ENCODE results near the gene NRG3. TPM values are rescaled to one million over a fixed set of nuclear protein-coding genes. Genes with fewer than 3 reads are reported as not detected.
"Not testable (repeated sequence)": the region's sequence is repeated elsewhere in the genome, so short reads cannot be mapped to it uniquely, and the experiment has no call there.

The NRG3 gene
- total RNA-seq, 2 donors from 2014 or later, result not detected

DNA sequence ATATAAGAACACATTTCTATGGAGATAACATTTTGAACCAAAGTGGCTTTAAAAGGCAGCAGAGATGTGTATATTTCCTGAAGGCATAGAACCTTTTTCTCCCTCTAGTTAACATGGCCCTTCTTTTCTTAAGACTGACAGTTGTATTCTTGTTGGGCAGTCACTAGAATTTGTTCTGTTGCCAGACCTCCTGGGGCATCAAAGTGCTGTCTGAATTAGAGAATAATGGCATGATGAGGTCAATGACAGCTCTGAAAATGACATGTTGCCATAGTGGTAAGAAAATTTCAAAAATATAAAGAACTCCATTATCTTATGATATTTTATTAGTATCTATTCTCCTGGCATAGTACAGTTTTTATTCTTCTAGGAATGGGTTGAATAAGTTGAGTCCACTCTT is 446.7 kb downstream of the NRG3 start:
- Mint-ChIP-seq H3K27ac (no peak overlapping the region), H3K27me3 (no peaks in the 10 kb centered on the region), H3K4me3 (no peak overlapping the region), H3K4me1 (no peaks in the 10 kb centered on the region), H3K36me3 (ENCODE audit: low read depth) (no peaks in the 10 kb centered on the region)
- no peak for ATAC-seq
- H3K9me3 ChIP-seq (ENCODE audit: control insufficient read depth, low read length, poor library complexity, severe bottlenecking), result no peaks in the 10 kb centered on the region
- DNase-seq, result no peak

DNA sequence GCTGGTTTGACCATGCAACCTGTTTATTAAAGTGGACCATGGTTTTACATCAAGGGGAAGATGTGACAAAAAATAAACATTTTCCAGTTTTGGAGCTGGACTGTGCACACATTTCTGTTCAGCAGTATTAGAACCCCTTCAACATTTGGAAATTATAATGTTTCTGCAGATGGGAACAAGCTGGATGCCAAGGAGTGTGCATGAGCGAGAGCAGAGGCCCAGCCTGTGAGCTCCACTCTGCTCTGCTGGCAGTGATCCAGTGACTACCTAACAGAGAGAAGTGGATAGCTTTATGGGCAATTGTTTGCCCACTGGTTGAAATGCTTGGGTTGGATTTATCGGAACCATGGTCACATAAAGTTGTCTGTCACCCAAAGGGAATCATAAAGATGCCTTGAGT is 456.7 kb downstream of the NRG3 start:
- no peaks in the 10 kb centered on the region for H3K36me3 Mint-ChIP-seq (ENCODE audit: low read depth)

DNA sequence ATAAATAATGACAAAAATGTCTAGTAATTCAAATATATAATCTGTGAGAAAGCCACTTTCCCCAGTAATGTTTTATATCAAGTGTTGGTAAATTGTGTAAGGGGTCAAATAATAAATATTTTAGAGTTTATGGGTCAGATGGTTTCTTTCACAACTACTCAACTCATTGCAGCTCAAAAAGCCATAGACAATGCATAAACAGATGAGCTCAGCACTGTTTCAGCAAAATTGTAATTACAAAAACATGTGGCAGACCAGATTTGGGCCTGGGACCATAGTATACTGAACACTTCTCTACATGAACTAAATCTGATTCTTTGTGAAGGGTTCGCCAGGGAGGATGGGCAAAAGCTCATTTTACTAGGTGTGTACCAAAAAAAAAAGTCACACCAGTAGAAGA is 460.8 kb downstream of the NRG3 start:
- DNase-seq, result no peak
- H3K27me3 Mint-ChIP-seq, result no peaks in the 10 kb centered on the region
- H3K27ac Mint-ChIP-seq, result no peak overlapping the region
- ATAC-seq, result no peak
- H3K4me3 Mint-ChIP-seq, result no peak overlapping the region
- no peaks in the 10 kb centered on the region for H3K4me1 Mint-ChIP-seq
- H3K9me3 ChIP-seq (ENCODE audit: control insufficient read depth, low read length, poor library complexity, severe bottlenecking), result no peaks in the 10 kb centered on the region
- no peaks in the 10 kb centered on the region for H3K36me3 Mint-ChIP-seq (ENCODE audit: low read depth)

More for the DNA sequence above, 456.7 kb downstream of the NRG3 start:
- DNase-seq (no peak), ATAC-seq (no peak)
- no peaks in the 10 kb centered on the region for H3K4me1 Mint-ChIP-seq
- no peak overlapping the region for H3K27ac Mint-ChIP-seq
- H3K27me3 Mint-ChIP-seq, result no peaks in the 10 kb centered on the region
- H3K4me3 Mint-ChIP-seq, result no peak overlapping the region
- H3K9me3 ChIP-seq (ENCODE audit: control insufficient read depth, low read length, poor library complexity, severe bottlenecking), result no peaks in the 10 kb centered on the region

DNA sequence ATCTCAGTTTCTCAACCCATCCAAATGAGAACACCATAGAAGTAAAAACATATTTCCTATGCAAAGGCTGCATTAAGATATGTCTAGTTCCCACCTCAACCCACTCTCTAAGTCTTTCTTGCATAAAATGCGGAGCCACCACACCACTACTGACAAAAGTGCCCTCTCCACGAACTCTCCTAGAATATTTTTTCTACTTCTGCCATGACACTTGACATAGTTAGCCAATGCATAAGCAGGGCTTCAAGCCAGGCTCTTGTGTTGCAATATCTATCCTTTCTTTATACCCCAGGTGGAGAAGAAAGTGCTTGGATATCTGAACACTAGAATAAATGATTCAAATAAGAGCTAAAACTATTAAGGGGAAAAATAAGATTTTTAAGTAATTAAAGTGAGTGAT is 465.2 kb downstream of the NRG3 start:
- H3K9me3 ChIP-seq (ENCODE audit: control insufficient read depth, low read length, poor library complexity, severe bottlenecking), result peaks cover 3% of the 10 kb centered on the region
- ATAC-seq (no peak), DNase-seq (no peak)
- no peak overlapping the region for H3K27ac Mint-ChIP-seq
- H3K27me3 Mint-ChIP-seq, result no peaks in the 10 kb centered on the region
- no peaks in the 10 kb centered on the region for H3K36me3 Mint-ChIP-seq (ENCODE audit: low read depth)
- no peak overlapping the region for H3K4me3 Mint-ChIP-seq
- H3K4me1 Mint-ChIP-seq, result no peaks in the 10 kb centered on the region

GRCh38 chr10:82349590-82349989 is 474.6 kb downstream of the NRG3 start:
- H3K36me3 Mint-ChIP-seq (ENCODE audit: low read depth); H3K4me1 Mint-ChIP-seq; H3K27me3 Mint-ChIP-seq; H3K27ac Mint-ChIP-seq; ATAC-seq; H3K4me3 Mint-ChIP-seq; H3K9me3 ChIP-seq (ENCODE audit: control insufficient read depth, low read length, poor library complexity, severe bottlenecking); DNase-seq: not testable (repeated sequence)

- DNase-seq (no peak), ATAC-seq (no peak)
- Mint-ChIP-seq H3K36me3 (ENCODE audit: low read depth) (no peaks in the 10 kb centered on the region), H3K4me1 (no peaks in the 10 kb centered on the region), H3K27ac (no peak overlapping the region), H3K4me3 (no peak overlapping the region), H3K27me3 (no peaks in the 10 kb centered on the region)
- H3K9me3 ChIP-seq (ENCODE audit: control insufficient read depth, low read length, poor library complexity, severe bottlenecking), result no peaks in the 10 kb centered on the region
These were observed 478.4 kb downstream of the NRG3 start for GRCh38 chr10:82353381-82353780.

DNA sequence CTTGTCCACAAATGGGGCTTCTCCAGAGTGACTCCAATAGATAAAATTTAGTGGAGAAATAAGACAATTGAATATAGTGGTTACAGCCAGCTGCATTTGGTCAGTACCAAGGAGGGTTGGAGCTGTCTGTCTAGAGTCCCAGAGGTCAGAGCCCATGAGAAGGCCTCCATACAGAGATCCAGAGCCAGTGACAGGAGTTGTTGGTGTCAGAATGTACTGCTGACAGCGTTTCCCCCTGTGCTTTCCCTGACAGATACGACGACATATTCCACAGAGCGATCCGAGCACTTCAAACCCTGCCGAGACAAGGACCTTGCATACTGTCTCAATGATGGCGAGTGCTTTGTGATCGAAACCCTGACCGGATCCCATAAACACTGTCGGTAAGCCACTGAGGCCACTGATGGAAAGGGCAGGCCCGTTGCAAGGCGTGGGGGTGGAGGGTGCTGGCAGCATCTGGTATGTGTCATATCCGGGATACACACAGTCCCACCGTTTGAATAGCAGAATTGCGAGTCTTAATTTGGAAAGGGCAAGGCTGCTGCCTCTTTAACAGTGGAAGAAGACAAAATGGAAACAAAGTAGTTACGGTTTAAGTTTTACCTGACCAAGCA is 483.6 kb downstream of the NRG3 start:
- ATAC-seq, result no peak
- H3K27me3 Mint-ChIP-seq, result no peaks in the 10 kb centered on the region
- H3K27ac Mint-ChIP-seq, result no peak overlapping the region
- H3K4me3 Mint-ChIP-seq, result no peak overlapping the region
- H3K36me3 Mint-ChIP-seq (ENCODE audit: low read depth), result no peaks in the 10 kb centered on the region
- no peaks in the 10 kb centered on the region for H3K9me3 ChIP-seq (ENCODE audit: control insufficient read depth, low read length, poor library complexity, severe bottlenecking)
- H3K4me1 Mint-ChIP-seq, result no peaks in the 10 kb centered on the region
- DNase-seq, result no peak

DNA sequence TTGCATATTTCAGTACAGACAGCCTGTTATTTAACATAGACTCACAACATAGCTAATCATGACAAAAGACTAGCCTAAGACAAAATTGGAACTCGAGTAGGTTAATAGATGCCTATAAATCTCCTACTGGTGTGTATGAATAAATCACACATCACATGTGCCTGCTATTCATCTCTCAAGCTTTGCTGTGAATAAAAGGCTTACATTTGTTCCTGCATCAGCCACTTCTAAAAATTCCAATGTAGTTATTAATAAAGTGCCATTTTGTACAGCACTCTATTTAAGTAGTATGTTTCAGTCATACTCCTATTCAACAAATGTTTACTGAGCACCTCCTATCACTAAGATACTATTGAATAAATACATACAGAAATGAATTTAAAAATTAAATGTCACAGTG is 486.3 kb downstream of the NRG3 start:
- H3K4me1 Mint-ChIP-seq, result no peaks in the 10 kb centered on the region
- H3K27me3 Mint-ChIP-seq, result no peaks in the 10 kb centered on the region
- no peak overlapping the region for H3K27ac Mint-ChIP-seq
- no peak for ATAC-seq
- no peaks in the 10 kb centered on the region for H3K36me3 Mint-ChIP-seq (ENCODE audit: low read depth)
- H3K4me3 Mint-ChIP-seq, result no peak overlapping the region
- H3K9me3 ChIP-seq (ENCODE audit: control insufficient read depth, low read length, poor library complexity, severe bottlenecking), result no peaks in the 10 kb centered on the region
- DNase-seq, result no peak

DNA sequence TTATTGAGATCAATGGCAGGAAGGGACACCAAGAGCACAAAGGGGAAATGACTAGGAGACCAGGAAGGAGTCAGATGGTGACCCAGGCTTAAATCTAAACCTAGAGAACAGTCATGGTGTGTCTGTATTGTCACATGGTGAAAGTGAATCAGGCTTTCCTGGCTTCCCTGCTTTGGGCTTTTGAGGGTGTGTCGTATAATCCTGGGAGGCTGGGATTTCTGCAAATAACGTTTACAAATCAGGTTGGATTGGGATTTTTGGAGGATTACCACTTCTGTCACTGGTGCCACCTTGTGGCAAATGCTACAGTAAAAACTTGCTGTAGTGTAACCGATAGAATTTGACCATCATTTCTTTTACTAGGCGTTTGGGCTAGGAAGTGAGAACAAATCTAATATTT is 502.6 kb downstream of the NRG3 start:
- no peak overlapping the region for H3K27ac Mint-ChIP-seq

DNA sequence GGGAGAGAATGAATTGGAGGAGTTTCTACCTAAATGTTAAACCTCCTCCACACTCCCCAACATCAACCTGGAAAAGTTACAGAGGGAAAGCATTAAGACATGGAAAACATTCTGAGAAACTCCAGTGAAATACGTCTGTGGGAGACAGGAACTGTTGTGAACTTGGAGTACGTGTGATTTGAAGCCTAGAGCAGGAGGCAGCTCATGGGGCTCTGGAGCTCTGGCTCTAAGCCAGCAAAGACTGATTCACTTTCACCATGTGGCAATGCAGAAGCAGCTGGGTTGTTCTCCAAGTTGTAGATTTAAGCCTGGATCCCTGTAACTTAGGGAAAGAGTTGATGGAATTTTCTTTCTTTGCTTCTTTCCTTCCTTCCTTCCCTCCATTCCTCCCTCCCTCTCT is 503.2 kb downstream of the NRG3 start:
- no peaks in the 10 kb centered on the region for H3K9me3 ChIP-seq (ENCODE audit: control insufficient read depth, low read length, poor library complexity, severe bottlenecking)
- no peak for DNase-seq
- no peak for ATAC-seq
- no peaks in the 10 kb centered on the region for H3K4me1 Mint-ChIP-seq
- no peak overlapping the region for H3K27ac Mint-ChIP-seq
- no peaks in the 10 kb centered on the region for H3K36me3 Mint-ChIP-seq (ENCODE audit: low read depth)
- H3K27me3 Mint-ChIP-seq, result no peaks in the 10 kb centered on the region
- no peak overlapping the region for H3K4me3 Mint-ChIP-seq

More for the DNA sequence above, 502.6 kb downstream of the NRG3 start:
- DNase-seq (no peak), ATAC-seq (no peak)
- no peaks in the 10 kb centered on the region for H3K36me3 Mint-ChIP-seq (ENCODE audit: low read depth)
- H3K27me3 Mint-ChIP-seq, result no peaks in the 10 kb centered on the region
- no peaks in the 10 kb centered on the region for H3K9me3 ChIP-seq (ENCODE audit: control insufficient read depth, low read length, poor library complexity, severe bottlenecking)
- H3K4me1 Mint-ChIP-seq, result no peaks in the 10 kb centered on the region
- no peak overlapping the region for H3K4me3 Mint-ChIP-seq

DNA sequence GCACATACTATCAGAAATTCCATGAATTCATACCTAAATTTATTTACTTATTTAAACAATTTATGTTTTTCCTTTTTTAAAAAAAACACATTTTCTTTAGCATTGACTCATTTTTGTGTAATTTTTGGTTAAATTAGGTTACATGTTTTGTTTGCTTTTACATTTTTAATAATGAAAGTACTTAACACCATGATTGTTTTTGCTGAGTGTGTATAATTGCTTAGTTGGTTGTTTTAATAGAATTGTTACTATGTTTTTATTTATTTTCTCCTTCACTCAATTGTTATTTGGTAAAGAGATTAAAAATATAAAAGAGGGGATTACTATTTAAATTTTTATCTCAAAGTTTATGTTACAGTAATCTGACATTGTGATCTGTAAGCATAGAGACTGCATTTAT is 508.4 kb downstream of the NRG3 start:
- no peaks in the 10 kb centered on the region for H3K9me3 ChIP-seq (ENCODE audit: control insufficient read depth, low read length, poor library complexity, severe bottlenecking)
- H3K4me3 Mint-ChIP-seq, result no peak overlapping the region
- H3K36me3 Mint-ChIP-seq (ENCODE audit: low read depth), result no peaks in the 10 kb centered on the region
- no peaks in the 10 kb centered on the region for H3K4me1 Mint-ChIP-seq
- H3K27me3 Mint-ChIP-seq, result no peaks in the 10 kb centered on the region
- H3K27ac Mint-ChIP-seq, result no peak overlapping the region
- ATAC-seq (no peak), DNase-seq (no peak)

GRCh38 chr10:82390866-82391658 is 516.1 kb downstream of the NRG3 start:
- ATAC-seq, result no peak
- Mint-ChIP-seq H3K27me3 (no peaks in the 10 kb centered on the region), H3K36me3 (ENCODE audit: low read depth) (no peaks in the 10 kb centered on the region), H3K4me3 (no peak overlapping the region), H3K27ac (no peak overlapping the region), H3K4me1 (no peaks in the 10 kb centered on the region)
- no peak for DNase-seq
- H3K9me3 ChIP-seq (ENCODE audit: control insufficient read depth, low read length, poor library complexity, severe bottlenecking), result no peaks in the 10 kb centered on the region

- DNase-seq (no peak), ATAC-seq (no peak)
- Mint-ChIP-seq H3K27ac (no peak overlapping the region), H3K36me3 (ENCODE audit: low read depth) (no peaks in the 10 kb centered on the region), H3K27me3 (no peaks in the 10 kb centered on the region), H3K4me1 (no peaks in the 10 kb centered on the region), H3K4me3 (no peak overlapping the region)
- H3K9me3 ChIP-seq (ENCODE audit: control insufficient read depth, low read length, poor library complexity, severe bottlenecking), result no peaks in the 10 kb centered on the region
These were observed 517.0 kb downstream of the NRG3 start for GRCh38 chr10:82391971-82392370.

- ATAC-seq (no peak), DNase-seq (no peak)
- Mint-ChIP-seq H3K4me3 (no peak overlapping the region), H3K4me1 (no peaks in the 10 kb centered on the region), H3K27ac (no peak overlapping the region), H3K27me3 (no peaks in the 10 kb centered on the region), H3K36me3 (ENCODE audit: low read depth) (no peaks in the 10 kb centered on the region)
- H3K9me3 ChIP-seq (ENCODE audit: control insufficient read depth, low read length, poor library complexity, severe bottlenecking), result no peaks in the 10 kb centered on the region
These were observed 517.5 kb downstream of the NRG3 start for GRCh38 chr10:82392533-82392932.

Measured in T-helper 17 cell (primary cell).